Measurements from ENCODE around the gene SORBS1. TPM values are rescaled to one million over a fixed set of nuclear protein-coding genes. Genes with fewer than 3 reads are reported as not detected.
A peak's percentile ranks its signal among the peaks of the same experiment; 100 is the strongest.

The SORBS1 gene
- total and polyA plus RNA-seq, 2 experiments from 2014 or later: 0.65 to 1.2 TPM

DNA sequence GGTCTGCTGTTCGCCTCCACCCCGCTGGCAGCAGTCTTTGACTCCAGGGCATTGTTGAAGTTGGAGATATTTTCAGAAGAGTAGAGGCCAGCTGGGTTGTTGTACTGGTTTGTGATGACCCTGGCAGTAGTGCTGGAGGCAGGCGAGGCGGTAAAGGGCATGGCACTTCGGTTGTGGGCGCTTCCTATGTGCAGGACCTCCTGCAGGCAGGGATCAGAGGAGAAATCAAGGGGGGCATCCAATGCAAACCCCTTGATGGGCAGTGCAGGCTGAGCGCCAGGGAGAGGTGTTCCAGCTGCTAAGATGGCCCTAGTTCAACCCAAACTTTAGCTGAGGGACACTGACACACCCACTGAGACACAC, 297.3 kb downstream of the SORBS1 start:
- peaks cover 8% of the 10 kb centered on the region for H3K36me3 ChIP-seq (ENCODE audit: low read depth)
- no peak overlapping the region for H3K9ac ChIP-seq
- TF ChIP-seq EZH2phosphoT487 (IDR thresholded peaks at IDR 0.05; ENCODE audit: insufficient read depth, low read depth) (no peak), EZH2 (IDR thresholded peaks at IDR 0.05; ENCODE audit: insufficient read depth, poor library complexity, severe bottlenecking) (no peak)
- H3K79me2 ChIP-seq (ENCODE audit: insufficient read depth): no peaks in the 10 kb centered on the region
- H3K4me1 ChIP-seq (ENCODE audit: insufficient read depth): peaks cover 33% of the 10 kb centered on the region
- H3F3A ChIP-seq (ENCODE audit: insufficient read depth): peaks cover 32% of the 10 kb centered on the region
- H3K9me2 ChIP-seq (ENCODE audit: insufficient read depth): no peaks in the 10 kb centered on the region
- DNase-seq: no peak
- no peaks in the 10 kb centered on the region for H3K9me3 ChIP-seq (ENCODE audit: low read depth)
- WGBS, 2 experiments (ENCODE audit: low coverage in 1 of 2, low lambda C conversion rate in 2 of 2, missing lambda C conversion rate in 2 of 2): 85 to 89% methylated on average over 7 of the region's 7 CpGs
- H3K27ac ChIP-seq: no peak overlapping the region
- in situ Hi-C loops (cut with MboI): no loop called here
- H3K27me3 ChIP-seq (replicated peaks; ENCODE audit: insufficient read depth): no peaks in the 10 kb centered on the region
- no peaks in the 10 kb centered on the region for H4K20me1 ChIP-seq (ENCODE audit: insufficient read depth)
- H3K4me2 ChIP-seq (ENCODE audit: unreplicated experiment): no peak overlapping the region
- H2AFZ ChIP-seq: no peak overlapping the region
- no peak overlapping the region for H3K4me3 ChIP-seq

- peaks cover 27% of the 10 kb centered on the region for H3F3A ChIP-seq (ENCODE audit: insufficient read depth)
- no peaks in the 10 kb centered on the region for H3K79me2 ChIP-seq (ENCODE audit: insufficient read depth)
- no peak for DNase-seq
These were observed 298.2 kb downstream of the SORBS1 start for GRCh38 chr10:95262763-95263518.

GRCh38 chr10:95261926-95262325, 299.2 kb downstream of the SORBS1 start:
- WGBS, 2 experiments (ENCODE audit: low coverage in 1 of 2, low lambda C conversion rate in 2 of 2, missing lambda C conversion rate in 2 of 2): 91 to 93% methylated on average over 2 to 3 of the region's 3 CpGs
- H3K9me3 ChIP-seq (ENCODE audit: low read depth): no peaks in the 10 kb centered on the region
- H2AFZ ChIP-seq: no peak overlapping the region
- H3K9me2 ChIP-seq (ENCODE audit: insufficient read depth): no peaks in the 10 kb centered on the region
- no peak overlapping the region for H3K9ac ChIP-seq
- H3K79me2 ChIP-seq (ENCODE audit: insufficient read depth): no peaks in the 10 kb centered on the region
- peak overlapping the region; percentile 97 for H3K27ac ChIP-seq
- in situ Hi-C loops (cut with MboI): no loop called here
- peaks cover 29% of the 10 kb centered on the region for H3K4me1 ChIP-seq (ENCODE audit: insufficient read depth)
- no peak overlapping the region for H3K4me2 ChIP-seq (ENCODE audit: unreplicated experiment)
- H4K20me1 ChIP-seq (ENCODE audit: insufficient read depth): no peaks in the 10 kb centered on the region
- no peak overlapping the region for H3K4me3 ChIP-seq
- no peaks in the 10 kb centered on the region for H3K27me3 ChIP-seq (replicated peaks; ENCODE audit: insufficient read depth)
- DNase-seq: no peak
- TF ChIP-seq EZH2 (IDR thresholded peaks at IDR 0.05; ENCODE audit: insufficient read depth, poor library complexity, severe bottlenecking) (no peak), EZH2phosphoT487 (IDR thresholded peaks at IDR 0.05; ENCODE audit: insufficient read depth, low read depth) (no peak)
- peaks cover 16% of the 10 kb centered on the region; the same call in 1 of the 2 replicates for H3K36me3 ChIP-seq (ENCODE audit: low read depth)
- H3F3A ChIP-seq (ENCODE audit: insufficient read depth): peaks cover 20% of the 10 kb centered on the region; the same call in 1 of the 2 replicates

More at GRCh38 chr10:95262763-95263518, 298.2 kb downstream of the SORBS1 start:
- H3K27me3 ChIP-seq (replicated peaks; ENCODE audit: insufficient read depth): no peaks in the 10 kb centered on the region
- H3K9ac ChIP-seq: no peak overlapping the region
- H3K27ac ChIP-seq: no peak overlapping the region
- no peak overlapping the region for H2AFZ ChIP-seq
- H3K4me2 ChIP-seq (ENCODE audit: unreplicated experiment): no peak overlapping the region
- TF ChIP-seq EZH2phosphoT487 (IDR thresholded peaks at IDR 0.05; ENCODE audit: insufficient read depth, low read depth) (no peak), EZH2 (IDR thresholded peaks at IDR 0.05; ENCODE audit: insufficient read depth, poor library complexity, severe bottlenecking) (no peak)
- peaks cover 33% of the 10 kb centered on the region for H3K4me1 ChIP-seq (ENCODE audit: insufficient read depth)
- peaks cover 13% of the 10 kb centered on the region for H3K36me3 ChIP-seq (ENCODE audit: low read depth)
- H3K4me3 ChIP-seq: no peak overlapping the region
- H4K20me1 ChIP-seq (ENCODE audit: insufficient read depth): no peaks in the 10 kb centered on the region
- in situ Hi-C loops (cut with MboI): no loop called here
- no peaks in the 10 kb centered on the region for H3K9me3 ChIP-seq (ENCODE audit: low read depth)
- no peaks in the 10 kb centered on the region for H3K9me2 ChIP-seq (ENCODE audit: insufficient read depth)
- 87 to 98% methylated on average over 4 to 5 of the region's 5 CpGs for WGBS, 2 experiments (ENCODE audit: low coverage in 1 of 2, low lambda C conversion rate in 2 of 2, missing lambda C conversion rate in 2 of 2)

Other genes starting within 250 kb of the SORBS1 start
- gene ALDH18A1, start 95.3 kb upstream of the SORBS1 start, total RNA-seq (2014; rRNA removed; shearing (Covaris generic)): 121 and 130 TPM in 2 replicates
- gene ALDH18A1, start 95.3 kb upstream of the SORBS1 start, polyA plus RNA-seq (2016; fragmentation: Nextera tagmentation; extraction: Ambion mirVana): 92.4 and 97.2 TPM in 2 replicates
- 37.2 and 42.4 TPM in 2 replicates for gene TCTN3, start 132.6 kb upstream of the SORBS1 start, total RNA-seq (2014; rRNA removed; shearing (Covaris generic))
- gene TCTN3, start 132.6 kb upstream of the SORBS1 start, polyA plus RNA-seq (2016; fragmentation: Nextera tagmentation; extraction: Ambion mirVana): 53.6 and 58.3 TPM in 2 replicates
- gene ENTPD1, start 194.8 kb upstream of the SORBS1 start, total RNA-seq (2014; rRNA removed; shearing (Covaris generic)): not detected in 2 replicates
- 0.29 and 0.35 TPM in 2 replicates for gene ENTPD1, start 194.8 kb upstream of the SORBS1 start, polyA plus RNA-seq (2016; fragmentation: Nextera tagmentation; extraction: Ambion mirVana)

Data from GM23248 (cell line).